ENCODE results near the gene CHM.

DNA sequence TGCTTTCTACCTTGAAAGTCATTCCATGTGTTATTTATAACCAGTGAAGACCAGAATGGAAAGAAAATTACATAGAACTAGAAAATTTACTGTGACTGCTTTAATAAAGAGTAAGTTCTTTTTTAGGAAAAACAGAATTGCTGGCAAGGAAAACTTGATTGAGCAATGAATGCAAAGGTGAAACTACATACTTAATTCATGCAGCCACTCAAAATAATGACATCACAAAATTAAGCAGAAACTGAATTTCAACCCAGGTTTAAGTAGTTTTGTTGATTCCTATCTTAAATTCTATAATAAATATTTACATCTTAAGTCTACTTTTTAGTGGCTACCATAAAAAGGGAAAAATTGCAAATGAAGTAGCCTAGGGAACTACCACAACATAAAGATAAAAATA lies 14.0 kb downstream of the CHM start:
- TF ChIP-seq, protein P1, sequence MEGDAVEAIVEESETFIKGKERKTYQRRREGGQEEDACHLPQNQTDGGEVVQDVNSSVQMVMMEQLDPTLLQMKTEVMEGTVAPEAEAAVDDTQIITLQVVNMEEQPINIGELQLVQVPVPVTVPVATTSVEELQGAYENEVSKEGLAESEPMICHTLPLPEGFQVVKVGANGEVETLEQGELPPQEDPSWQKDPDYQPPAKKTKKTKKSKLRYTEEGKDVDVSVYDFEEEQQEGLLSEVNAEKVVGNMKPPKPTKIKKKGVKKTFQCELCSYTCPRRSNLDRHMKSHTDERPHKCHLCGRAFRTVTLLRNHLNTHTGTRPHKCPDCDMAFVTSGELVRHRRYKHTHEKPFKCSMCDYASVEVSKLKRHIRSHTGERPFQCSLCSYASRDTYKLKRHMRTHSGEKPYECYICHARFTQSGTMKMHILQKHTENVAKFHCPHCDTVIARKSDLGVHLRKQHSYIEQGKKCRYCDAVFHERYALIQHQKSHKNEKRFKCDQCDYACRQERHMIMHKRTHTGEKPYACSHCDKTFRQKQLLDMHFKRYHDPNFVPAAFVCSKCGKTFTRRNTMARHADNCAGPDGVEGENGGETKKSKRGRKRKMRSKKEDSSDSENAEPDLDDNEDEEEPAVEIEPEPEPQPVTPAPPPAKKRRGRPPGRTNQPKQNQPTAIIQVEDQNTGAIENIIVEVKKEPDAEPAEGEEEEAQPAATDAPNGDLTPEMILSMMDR (conservative IDR thresholded peaks at IDR 0.05 in 1 of 2, IDR thresholded peaks at IDR 0.05 in 1 of 2; ENCODE audit: extremely low read depth in 1 of 2, insufficient read depth in 1 of 2, low read depth in 1 of 2, low read length in 2 of 2) = no peak
- TF ChIP-seq EZH2 (IDR thresholded peaks at IDR 0.05; ENCODE audit: borderline replicate concordance, low read length) = no peak
